AG08396 (cell line): ENCODE measurements around the gene PTGDR.

Source experiments
- DNase-seq: peaks from one replicate; pipeline ENCODE4 v3.0.0; 2012; ENCODE audit warnings: low spot score, mixed read lengths

Gene PTGDR

GRCh38 chr14:52312931-52313355, 45.4 kb downstream of the PTGDR start:
- peak; percentile 36 for DNase-seq

- DNase-seq, result no peak
Measured at GRCh38 chr14:52313462-52313861, 46.0 kb downstream of the PTGDR start.

DNA sequence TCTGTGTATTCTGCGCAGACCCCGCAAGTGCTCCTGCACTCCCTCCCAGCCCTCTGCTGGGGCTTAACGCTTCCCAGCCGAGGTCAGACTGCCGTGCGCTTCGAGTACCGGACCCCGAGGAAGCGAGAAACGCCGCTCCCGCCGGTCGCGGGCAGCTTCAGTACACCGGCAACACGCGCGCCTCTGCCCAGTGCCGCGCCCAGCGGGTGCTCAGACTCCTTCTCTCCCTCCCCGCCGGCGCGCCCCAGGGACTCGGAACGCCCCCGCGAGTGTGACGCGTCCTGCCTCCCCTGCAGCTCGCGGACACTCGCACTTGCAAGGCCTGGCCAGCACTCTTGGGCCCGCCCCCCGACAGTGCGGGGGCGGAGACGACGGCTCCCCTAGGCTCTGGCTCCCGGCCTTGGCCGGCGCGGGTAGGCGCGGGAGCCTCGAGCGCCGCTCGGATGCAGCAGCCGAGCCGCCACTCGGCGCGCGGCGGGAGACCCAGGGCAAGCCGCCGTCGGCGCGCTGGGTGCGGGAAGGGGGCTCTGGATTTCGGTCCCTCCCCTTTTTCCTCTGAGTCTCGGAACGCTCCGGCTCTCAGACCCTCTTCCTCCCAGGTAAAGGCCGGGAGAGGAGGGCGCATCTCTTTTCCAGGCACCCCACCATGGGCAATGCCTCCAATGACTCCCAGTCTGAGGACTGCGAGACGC, 46.6 kb downstream of the PTGDR start, which contains the start of gene PTGER2:
PTGER2 (plus strand) TSS at position 410 of the 692 bp plus-strand sequence; CDS start at position 647, 237 bp downstream.
- DNase-seq, result peak; percentile 95

GRCh38 chr14:52314595-52315354, 47.3 kb downstream of the PTGDR start:
- peak; percentile 39 for DNase-seq

DNA sequence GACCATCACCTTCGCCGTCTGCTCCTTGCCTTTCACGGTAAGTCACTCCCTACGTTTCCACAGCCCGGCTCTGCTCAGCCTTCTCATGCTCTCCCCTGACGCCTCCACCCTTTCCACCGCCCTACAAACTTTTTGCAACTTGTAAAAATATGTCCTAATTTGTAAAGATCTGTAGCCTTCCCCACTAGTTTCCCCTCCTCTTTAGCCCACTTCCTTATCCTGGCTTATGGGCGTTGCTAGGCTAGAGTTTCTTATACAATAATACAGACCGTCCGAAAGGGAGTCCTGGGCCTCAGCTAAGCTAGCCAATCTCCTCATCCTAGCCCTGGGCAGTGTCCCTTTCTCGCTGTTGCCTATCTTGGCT, 47.8 kb downstream of the PTGDR start:
- DNase-seq, result peak; percentile 30

DNA sequence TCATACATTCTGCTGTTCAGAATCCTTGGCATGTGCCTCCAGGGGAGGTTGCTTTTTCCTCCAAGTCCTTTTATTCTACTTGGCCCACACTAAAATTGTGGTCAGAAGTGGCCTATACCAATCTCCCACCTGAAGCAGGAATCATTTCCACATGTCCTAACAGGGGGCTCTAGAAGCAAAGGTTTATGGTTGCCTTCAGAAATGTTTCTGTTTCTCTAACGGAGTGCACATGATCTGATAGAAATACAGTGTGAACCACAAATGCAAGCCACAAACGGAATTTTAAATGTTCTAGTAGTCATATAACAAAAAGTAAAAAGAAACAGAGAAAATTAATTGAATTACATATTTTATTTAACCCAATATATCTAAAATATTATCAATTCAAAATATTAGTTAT, 50.6 kb downstream of the PTGDR start:
- no peak for DNase-seq

- no peak for DNase-seq
Measured at GRCh38 chr14:52318826-52319645, 51.5 kb downstream of the PTGDR start.

GRCh38 chr14:52319919-52320318, 52.4 kb downstream of the PTGDR start:
- no peak for DNase-seq

GRCh38 chr14:52325126-52325525, 57.6 kb downstream of the PTGDR start:
- DNase-seq, result no peak

- DNase-seq, result no peak
Measured at GRCh38 chr14:52325630-52326029, 58.1 kb downstream of the PTGDR start.
